HG03439 (cell line): ENCODE results near the gene GYG1.

Experiments used
- ATAC-seq: cut with Tn5 transposase; IDR thresholded peaks from one replicate; pipeline ENCODE4 v1.9.1; 2021; ENCODE audit warnings: mild to moderate bottlenecking, moderate library complexity; ENCODE audit not compliant: unreplicated experiment

Gene GYG1

GRCh38 chr3:149016669-149017541 lies 25.6 kb downstream of the GYG1 start:
- ATAC-seq = no peak

- no peak for ATAC-seq
These were observed 26.9 kb downstream of the GYG1 start for GRCh38 chr3:149018247-149018646.

GRCh38 chr3:149019580-149019979 lies 28.2 kb downstream of the GYG1 start:
- ATAC-seq = no peak

- no peak for ATAC-seq
These were observed 29.0 kb downstream of the GYG1 start for GRCh38 chr3:149020196-149020838.

GRCh38 chr3:149020839-149021252 lies 29.5 kb downstream of the GYG1 start:
- ATAC-seq = no peak

GRCh38 chr3:149021830-149022229 lies 30.5 kb downstream of the GYG1 start:
- no peak for ATAC-seq

GRCh38 chr3:149023951-149024350 lies 32.6 kb downstream of the GYG1 start:
- ATAC-seq = no peak

GRCh38 chr3:149026718-149027117 lies 35.4 kb downstream of the GYG1 start:
- no peak for ATAC-seq

GRCh38 chr3:149031096-149031495 lies 39.8 kb downstream of the GYG1 start:
- no peak for ATAC-seq

- ATAC-seq = no peak
These were observed 46.3 kb downstream of the GYG1 start for GRCh38 chr3:149037684-149038083.

GRCh38 chr3:149038322-149038721 lies 47.0 kb downstream of the GYG1 start:
- ATAC-seq = no peak

- peak; percentile 83 for ATAC-seq
These were observed 51.5 kb downstream of the GYG1 start for GRCh38 chr3:149042789-149043386.

GRCh38 chr3:149044339-149045083 lies 53.2 kb downstream of the GYG1 start:
- no peak for ATAC-seq

GRCh38 chr3:149055575-149055974 lies 64.2 kb downstream of the GYG1 start:
- no peak for ATAC-seq

- ATAC-seq = no peak
These were observed 66.9 kb downstream of the GYG1 start for GRCh38 chr3:149058198-149058597.

GRCh38 chr3:149058602-149059001 lies 67.3 kb downstream of the GYG1 start:
- no peak for ATAC-seq

GRCh38 chr3:149061776-149062175 lies 70.4 kb downstream of the GYG1 start:
- ATAC-seq = no peak

GRCh38 chr3:149067883-149068282 lies 76.5 kb downstream of the GYG1 start:
- no peak for ATAC-seq
